GM03348 (cell line): Measurements from ENCODE around the gene PLS3.

Source experiments
- DNase-seq: peaks from one replicate; pipeline ENCODE4 v3.0.0; 2012; ENCODE audit warnings: low spot score

Gene PLS3

DNA sequence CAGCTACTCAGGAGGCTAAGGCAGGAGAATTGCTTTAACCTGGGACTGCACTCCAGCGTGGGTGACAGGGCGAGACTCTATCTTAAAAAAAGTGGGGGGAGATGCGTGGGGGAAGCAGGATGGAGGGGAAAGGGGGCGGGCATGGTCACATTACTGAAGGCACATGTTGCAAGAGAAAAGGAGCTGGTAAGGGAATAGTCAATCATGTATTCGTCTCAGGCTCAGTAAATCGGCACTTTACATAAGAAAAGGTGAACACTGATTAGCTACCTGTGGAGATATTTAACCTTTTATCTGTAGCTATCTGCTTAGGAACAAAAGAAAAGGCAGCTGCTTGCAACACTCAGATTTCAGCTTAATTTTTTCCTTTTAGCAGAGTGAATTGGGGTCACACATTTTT lies 132.5 kb downstream of the PLS3 start:
- DNase-seq: no peak

DNA sequence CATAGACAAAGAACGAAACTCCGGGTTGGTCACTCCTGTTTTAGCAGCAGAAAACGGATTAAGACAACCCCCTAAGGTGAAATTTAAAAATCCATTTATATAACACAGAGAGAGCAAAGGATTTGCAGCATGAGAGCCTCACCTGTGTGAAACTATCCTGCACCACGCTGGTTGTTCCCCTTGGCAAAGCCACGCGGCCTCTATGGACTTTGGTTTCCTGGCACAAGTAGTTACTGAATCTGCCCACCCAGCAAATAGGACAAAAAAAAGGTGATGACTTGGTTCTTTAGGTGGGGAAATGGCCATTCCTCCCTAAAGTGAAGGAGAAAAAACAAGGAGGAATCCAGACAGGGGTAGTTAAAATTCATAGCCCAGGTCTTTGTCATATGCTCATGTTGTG lies 133.1 kb downstream of the PLS3 start:
- DNase-seq: no peak

DNA sequence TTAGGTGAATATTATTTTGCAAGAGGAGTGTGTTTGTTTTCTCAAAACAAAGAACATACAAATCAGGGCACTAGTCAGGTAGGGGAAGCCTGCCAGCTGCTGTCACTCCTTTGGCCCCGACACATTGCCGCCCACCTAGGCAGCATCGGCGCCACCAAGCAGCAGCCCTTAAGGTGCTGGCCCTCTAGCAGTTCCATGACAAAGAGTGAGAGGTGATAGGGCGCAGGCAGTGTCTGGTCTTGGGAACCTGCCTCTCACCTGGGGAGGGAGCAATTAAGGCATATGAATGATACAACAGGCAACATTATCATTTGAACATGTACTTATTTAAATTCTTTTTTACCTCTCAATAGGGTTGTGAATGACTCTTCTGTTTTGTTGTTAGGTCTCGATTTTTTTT lies 135.1 kb downstream of the PLS3 start:
- no peak for DNase-seq

DNA sequence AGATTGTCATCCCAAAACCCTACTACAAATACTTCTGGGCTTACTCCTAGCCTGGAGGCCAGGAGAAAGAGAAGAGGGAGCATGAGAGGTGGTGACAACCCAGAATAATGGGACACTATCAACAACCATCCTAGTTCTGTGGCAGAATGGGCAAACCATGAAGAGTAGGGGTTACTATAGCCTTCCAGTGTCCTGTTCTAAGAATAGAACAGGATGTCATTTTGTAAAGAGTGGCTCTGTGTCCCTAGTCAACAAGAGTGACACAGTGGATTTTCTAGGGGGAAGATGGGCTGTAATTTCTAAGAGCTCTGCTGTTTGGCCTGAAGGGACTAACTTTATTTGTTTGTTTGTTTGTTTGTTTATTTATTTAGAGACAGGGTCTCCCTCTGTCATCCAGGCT lies 136.0 kb downstream of the PLS3 start:
- DNase-seq: no peak

DNA sequence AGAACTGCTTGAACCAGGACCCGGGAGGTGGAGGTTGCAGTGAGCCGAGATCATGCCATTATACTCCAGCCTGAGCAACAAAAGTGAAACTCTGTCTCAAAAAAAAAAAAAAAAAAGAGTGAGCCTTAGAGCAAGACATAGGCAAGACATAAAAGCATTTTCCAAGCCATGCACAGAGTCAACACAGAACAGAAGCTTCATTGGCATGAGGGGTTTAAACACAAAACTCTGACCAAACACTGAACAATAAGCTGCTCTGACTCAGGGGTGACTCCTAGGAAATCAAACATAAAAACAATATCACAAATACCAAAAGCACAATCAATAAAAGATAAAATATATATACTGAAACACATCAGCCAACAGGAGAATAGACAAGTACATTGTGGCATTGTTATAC lies 136.8 kb downstream of the PLS3 start:
- no peak for DNase-seq
